ENCODE measurements around the gene CLSTN3. TPM values are rescaled to one million over a fixed set of nuclear protein-coding genes. Genes with fewer than 3 reads are reported as not detected.

Gene CLSTN3
- total RNA-seq, 1 experiment from 2014 or later, result 40.2 TPM

- Histone ChIP-seq H3K36me3 (ENCODE audit: control insufficient read depth, insufficient read depth, low read length) (peaks cover 2% of the 10 kb centered on the region; the same call in 1 of the 2 replicates), H3K4me3 (ENCODE audit: low read depth, low read length) (no peak overlapping the region), H3K27me3 (replicated peaks; ENCODE audit: control insufficient read depth, insufficient read depth, low read length) (no peaks in the 10 kb centered on the region), H3K4me1 (no peaks in the 10 kb centered on the region), H3K9me3 (no peaks in the 10 kb centered on the region)
- ChIA-PET POLR2A (no interaction called here), CTCF (no interaction called here)
- intact Hi-C loops (cut with micrococcal nuclease; ENCODE audit: unreplicated experiment), result no loop called here
- Mint-ChIP-seq H3K27ac (ENCODE audit: unreplicated experiment) (no peak overlapping the region), H3K4me3 (ENCODE audit: unreplicated experiment) (no peak overlapping the region), H3K36me3 (ENCODE audit: insufficient read depth, unreplicated experiment) (no peaks in the 10 kb centered on the region), H3K27me3 (ENCODE audit: insufficient read depth, unreplicated experiment) (no peaks in the 10 kb centered on the region), H3K9me3 (ENCODE audit: unreplicated experiment) (no peaks in the 10 kb centered on the region), H3K4me1 (ENCODE audit: low read depth, unreplicated experiment) (peaks cover 4% of the 10 kb centered on the region)
- no peak for TF ChIP-seq CTCF (IDR thresholded peaks at IDR 0.05; ENCODE audit: insufficient read depth in 1 of 2, low read depth in 1 of 2, low read length in 1 of 2, severe bottlenecking in 1 of 2, unreplicated experiment in 1 of 2)
- BruUV-seq (replicated peaks), result no TSS peak
- DNase-seq, result peak in 1 of 2 experiments; percentile 27
Measured at GRCh38 chr12:7116916-7117315, 13.3 kb upstream of the CLSTN3 start.

GRCh38 chr12:7117670-7118069 is 12.5 kb upstream of the CLSTN3 start:
- Mint-ChIP-seq H3K36me3 (ENCODE audit: insufficient read depth, unreplicated experiment) (no peaks in the 10 kb centered on the region), H3K4me3 (ENCODE audit: unreplicated experiment) (no peak overlapping the region), H3K27ac (ENCODE audit: unreplicated experiment) (no peak overlapping the region), H3K4me1 (ENCODE audit: low read depth, unreplicated experiment) (peaks cover 7% of the 10 kb centered on the region), H3K27me3 (ENCODE audit: insufficient read depth, unreplicated experiment) (no peaks in the 10 kb centered on the region), H3K9me3 (ENCODE audit: unreplicated experiment) (no peaks in the 10 kb centered on the region)
- intact Hi-C loops (cut with micrococcal nuclease; ENCODE audit: unreplicated experiment), result no loop called here
- peak in 1 of 2 experiments; percentile 16 for DNase-seq
- no peak for TF ChIP-seq CTCF (IDR thresholded peaks at IDR 0.05; ENCODE audit: insufficient read depth in 1 of 2, low read depth in 1 of 2, low read length in 1 of 2, severe bottlenecking in 1 of 2, unreplicated experiment in 1 of 2)
- POLR2A ChIA-PET, result no interaction called here
- H3K4me1 ChIP-seq, result no peaks in the 10 kb centered on the region
- no TSS peak for BruUV-seq (replicated peaks)
- H3K36me3 ChIP-seq (ENCODE audit: control insufficient read depth, insufficient read depth, low read length), result peaks cover 2% of the 10 kb centered on the region; the same call in 1 of the 2 replicates
- H3K9me3 ChIP-seq, result no peaks in the 10 kb centered on the region
- H3K4me3 ChIP-seq (ENCODE audit: low read depth, low read length), result no peak overlapping the region
- no peaks in the 10 kb centered on the region for H3K27me3 ChIP-seq (replicated peaks; ENCODE audit: control insufficient read depth, insufficient read depth, low read length)
- CTCF ChIA-PET, result interaction anchor here (1.9 kb wide), 1 partner anchor 10 kb away, joined by 6 read pairs; no protein-coding TSS in a partner anchor

- no peaks in the 10 kb centered on the region for H3K9me3 Mint-ChIP-seq (ENCODE audit: unreplicated experiment)
- CTCF ChIA-PET, result interaction anchor here (0.6 to 1.9 kb wide), 2 partner anchors 11 to 768 kb away, joined by 3 to 6 read pairs; no protein-coding TSS in a partner anchor
- intact Hi-C loops (cut with micrococcal nuclease; ENCODE audit: unreplicated experiment), result no loop called here
- peaks cover 16% of the 10 kb centered on the region for H3K4me1 Mint-ChIP-seq (ENCODE audit: low read depth, unreplicated experiment)
- Histone ChIP-seq H3K9me3 (no peaks in the 10 kb centered on the region), H3K4me1 (peaks cover 11% of the 10 kb centered on the region), H3K36me3 (ENCODE audit: control insufficient read depth, insufficient read depth, low read length) (peaks cover 2% of the 10 kb centered on the region; the same call in 1 of the 2 replicates), H3K4me3 (ENCODE audit: low read depth, low read length) (no peak overlapping the region), H3K27me3 (replicated peaks; ENCODE audit: control insufficient read depth, insufficient read depth, low read length) (no peaks in the 10 kb centered on the region)
- no peak overlapping the region for H3K4me3 Mint-ChIP-seq (ENCODE audit: unreplicated experiment)
- no peak overlapping the region for H3K27ac Mint-ChIP-seq (ENCODE audit: unreplicated experiment)
- H3K36me3 Mint-ChIP-seq (ENCODE audit: insufficient read depth, unreplicated experiment), result no peaks in the 10 kb centered on the region
- TF ChIP-seq CTCF (IDR thresholded peaks at IDR 0.05; ENCODE audit: insufficient read depth in 1 of 2, low read depth in 1 of 2, low read length in 1 of 2, severe bottlenecking in 1 of 2, unreplicated experiment in 1 of 2), result no peak
- BruUV-seq (replicated peaks), result no TSS peak
- no peak for DNase-seq
- no peaks in the 10 kb centered on the region for H3K27me3 Mint-ChIP-seq (ENCODE audit: insufficient read depth, unreplicated experiment)
- POLR2A ChIA-PET, result no interaction called here
Measured at GRCh38 chr12:7118881-7119280, 11.3 kb upstream of the CLSTN3 start.

All from Caco-2 (cell line).